Ishikawa (cell line): ENCODE data around the gene ANKMY2.

ENCODE experiments used
- CEBPB ChIP-seq: IDR thresholded peaks from 2 replicates; pipeline ENCODE4 v1.6.1; 2012
- CREB1 ChIP-seq: IDR thresholded peaks from 2 replicates; pipeline ENCODE4 v1.6.1; 2012; ENCODE audit warnings: low read depth
- EGR1 ChIP-seq: IDR thresholded peaks from 2 replicates; pipeline ENCODE4 v1.6.1; 2012
- EP300 ChIP-seq: IDR thresholded peaks from 2 replicates; pipeline ENCODE4 v1.6.1; 2012; ENCODE audit warnings: borderline replicate concordance
- FOXM1 ChIP-seq: IDR thresholded peaks from 2 replicates; pipeline ENCODE4 v1.6.1; 2012; ENCODE audit warnings: low read depth, borderline replicate concordance
- MAX ChIP-seq: IDR thresholded peaks from 2 replicates; pipeline ENCODE4 v1.6.1; 2012
- NFIC ChIP-seq: IDR thresholded peaks from 2 replicates; pipeline ENCODE4 v1.6.1; 2012
- RAD21 ChIP-seq: IDR thresholded peaks from 2 replicates; pipeline ENCODE4 v1.6.1; 2012; ENCODE audit warnings: low read depth
- REST ChIP-seq: IDR thresholded peaks from 2 replicates; pipeline ENCODE4 v1.6.1; 2012; ENCODE audit warnings: low read depth, mild to moderate bottlenecking
- TAF1 ChIP-seq: IDR thresholded peaks from 2 replicates; pipeline ENCODE4 v1.6.1; 2012; ENCODE audit warnings: low read depth, mild to moderate bottlenecking
- TCF12 ChIP-seq: IDR thresholded peaks from 2 replicates; pipeline ENCODE4 v1.6.1; 2012; ENCODE audit warnings: low read depth
- TEAD4 ChIP-seq: IDR thresholded peaks from 2 replicates; pipeline ENCODE4 v1.6.1; 2012
- USF1 ChIP-seq: IDR thresholded peaks from 2 replicates; pipeline ENCODE4 v1.6.1; 2012
- YY1 ChIP-seq: IDR thresholded peaks from 2 replicates; pipeline ENCODE4 v1.6.1; 2012; ENCODE audit warnings: low read depth
- ZBTB7A ChIP-seq: IDR thresholded peaks from 2 replicates; pipeline ENCODE4 v1.6.1; 2012; ENCODE audit warnings: low read depth

Gene ANKMY2

GRCh38 chr7:16660702-16661464 lies 15.3 kb upstream of the ANKMY2 start:
- no peak for TF ChIP-seq FOXM1
- TF ChIP-seq CEBPB: peak; percentile 66
- TF ChIP-seq MAX: peak; percentile 35; the same call in 1 of the 2 replicates
- TF ChIP-seq TEAD4: peak; percentile 43; the same call in 1 of the 2 replicates

GRCh38 chr7:16657656-16658279 lies 12.2 kb upstream of the ANKMY2 start:
- TF ChIP-seq CREB1: no peak
- TF ChIP-seq TEAD4: no peak
- no peak for TF ChIP-seq REST
- no peak for TF ChIP-seq TCF12

- TF ChIP-seq EGR1 (no peak), REST (no peak), CREB1 (no peak), TEAD4 (no peak), USF1 (no peak), ZBTB7A (no peak), YY1 (no peak), FOXM1 (no peak), TCF12 (no peak), MAX (no peak), NFIC (no peak), TAF1 (no peak), RAD21 (no peak), EP300 (no peak), CEBPB (no peak)
Measured at GRCh38 chr7:16656141-16656540, 10.6 kb upstream of the ANKMY2 start.

- TF ChIP-seq USF1 (no peak), FOXM1 (no peak), TAF1 (no peak), NFIC (no peak), REST (no peak), ZBTB7A (no peak), TCF12 (no peak), RAD21 (no peak), CEBPB (no peak)
Measured at GRCh38 chr7:16655394-16655793, 9.8 kb upstream of the ANKMY2 start.

- TF ChIP-seq CEBPB (no peak), EGR1 (no peak), TAF1 (no peak), EP300 (no peak), ZBTB7A (no peak), USF1 (no peak), TEAD4 (no peak), YY1 (no peak), MAX (no peak), TCF12 (no peak)
Measured at GRCh38 chr7:16652888-16653287, 7.3 kb upstream of the ANKMY2 start.
